ENCODE measurements around the gene ATP8B3.

DNA sequence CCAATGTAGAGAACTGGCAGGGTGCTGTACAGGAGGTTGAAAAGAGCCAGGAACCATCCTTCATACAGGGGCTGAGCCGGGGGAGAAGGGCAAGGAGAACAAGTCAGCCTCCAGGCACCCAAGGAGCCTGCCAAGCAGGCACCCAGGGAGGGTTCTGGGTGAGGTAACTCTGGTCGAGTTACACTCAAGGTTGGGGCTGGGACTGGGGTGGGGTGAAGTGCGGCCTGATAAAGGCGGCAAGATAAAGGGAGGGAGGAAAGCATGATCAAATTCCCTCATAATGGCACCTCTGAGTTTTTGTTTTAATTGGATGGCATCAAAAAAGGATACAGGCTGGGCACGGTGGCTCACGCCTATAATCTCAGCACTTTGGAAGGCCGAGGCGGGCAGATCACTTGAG lies 25.0 kb downstream of the ATP8B3 start:
- TF ChIP-seq POLR2A (IDR thresholded peaks at IDR 0.05), result no peak
- TF ChIP-seq, protein P1, sequence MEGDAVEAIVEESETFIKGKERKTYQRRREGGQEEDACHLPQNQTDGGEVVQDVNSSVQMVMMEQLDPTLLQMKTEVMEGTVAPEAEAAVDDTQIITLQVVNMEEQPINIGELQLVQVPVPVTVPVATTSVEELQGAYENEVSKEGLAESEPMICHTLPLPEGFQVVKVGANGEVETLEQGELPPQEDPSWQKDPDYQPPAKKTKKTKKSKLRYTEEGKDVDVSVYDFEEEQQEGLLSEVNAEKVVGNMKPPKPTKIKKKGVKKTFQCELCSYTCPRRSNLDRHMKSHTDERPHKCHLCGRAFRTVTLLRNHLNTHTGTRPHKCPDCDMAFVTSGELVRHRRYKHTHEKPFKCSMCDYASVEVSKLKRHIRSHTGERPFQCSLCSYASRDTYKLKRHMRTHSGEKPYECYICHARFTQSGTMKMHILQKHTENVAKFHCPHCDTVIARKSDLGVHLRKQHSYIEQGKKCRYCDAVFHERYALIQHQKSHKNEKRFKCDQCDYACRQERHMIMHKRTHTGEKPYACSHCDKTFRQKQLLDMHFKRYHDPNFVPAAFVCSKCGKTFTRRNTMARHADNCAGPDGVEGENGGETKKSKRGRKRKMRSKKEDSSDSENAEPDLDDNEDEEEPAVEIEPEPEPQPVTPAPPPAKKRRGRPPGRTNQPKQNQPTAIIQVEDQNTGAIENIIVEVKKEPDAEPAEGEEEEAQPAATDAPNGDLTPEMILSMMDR (IDR thresholded peaks at IDR 0.05), result no peak

All from testis (tissue), 2 donors.